HEK293 (cell line): Measurements from ENCODE around the gene RHBG.

Experiments
- CTCF ChIA-PET: fragments of 350-600 bp; formaldehyde crosslinking; extraction: SDS; loops from one replicate; lab custom pipeline; 2021; ENCODE audit warnings: antibody characterized with exemption; lab: Yijun Ruan, JAX
- POLR2A ChIA-PET: fragments of 300-600 bp; formaldehyde crosslinking; extraction: SDS; loops from one replicate; lab custom pipeline; 2020; ENCODE audit warnings: antibody characterized with exemption, inconsistent platforms; lab: Yijun Ruan, JAX
- H3K27ac ChIP-seq: fragments of 200-500 bp; sonication (Bioruptor generic); 2 replicates; pipeline ENCODE4 v1.5.1; 2014; ENCODE audit warnings: low read depth, low read length, control low read depth, inconsistent platforms; ENCODE audit errors: extremely low read depth
- H3K36me3 ChIP-seq, 2 experiments: fragments of 200-500 bp in 1 of 2; sonication (Bioruptor generic) in 1 of 2; 1 replicate in 1 of 2; 2 replicates in 1 of 2; pipeline ENCODE4 v1.5.1; 2014 to 2017; ENCODE audit warnings: inconsistent platforms in 2 of 2, low read length in 2 of 2; ENCODE audit not compliant: control insufficient read depth in 2 of 2, insufficient read depth in 1 of 2
- H3K4me1 ChIP-seq: fragments of 200-500 bp; sonication (Bioruptor generic); 2 replicates; pipeline ENCODE4 v1.5.1; 2014; ENCODE audit warnings: mild to moderate bottlenecking, low read length, inconsistent platforms; ENCODE audit not compliant: control insufficient read depth, insufficient read depth
- H3K4me3 ChIP-seq: 2 replicates; pipeline ENCODE4 v1.5.1; 2011; ENCODE audit warnings: low read depth, mild to moderate bottlenecking, control low read depth, low read length, moderate library complexity
- H3K9me3 ChIP-seq: fragments of 200-500 bp; sonication (Bioruptor generic); 2 replicates; pipeline ENCODE4 v1.5.1; 2014; ENCODE audit warnings: low read depth, low read length, inconsistent platforms; ENCODE audit not compliant: control insufficient read depth, insufficient read depth
- BCL11B ChIP-seq: fragments of 450-650 bp; formaldehyde crosslinking; IDR thresholded peaks from 2 replicates; pipeline ENCODE4 v1.5.1; 2016; ENCODE audit warnings: low read depth, missing biosample characterization, missing genetic modification characterization
- CTCF ChIP-seq: fragments of 450-650 bp; formaldehyde crosslinking; IDR thresholded peaks from 2 replicates; pipeline ENCODE4 v1.5.1; 2016; ENCODE audit warnings: missing biosample characterization, missing genetic modification characterization
- EGR2 ChIP-seq: fragments of 450-650 bp; formaldehyde crosslinking; IDR thresholded peaks from 2 replicates; pipeline ENCODE4 v1.5.1; 2016; ENCODE audit warnings: low read depth, missing biosample characterization, missing genetic modification characterization
- HOXC10 ChIP-seq: sonication (generic); formaldehyde crosslinking; IDR thresholded peaks from 2 replicates; pipeline ENCODE4 v1.8.1; 2023; ENCODE audit warnings: mild to moderate bottlenecking, missing genetic modification reagents
- KLF10 ChIP-seq: fragments of 450-650 bp; IDR thresholded peaks from 2 replicates; pipeline ENCODE4 v1.5.1; 2018; ENCODE audit warnings: missing biosample characterization, mild to moderate bottlenecking, missing genetic modification characterization
- ZBTB17 ChIP-seq: fragments of 450-650 bp; formaldehyde crosslinking; IDR thresholded peaks from 2 replicates; pipeline ENCODE4 v1.5.1; 2016; ENCODE audit warnings: missing biosample characterization, missing genetic modification characterization
- ZFHX2 ChIP-seq: fragments of 450-650 bp; formaldehyde crosslinking; conservative IDR thresholded peaks from 2 replicates; pipeline ENCODE4 v1.5.1; 2016; ENCODE audit warnings: missing biosample characterization, missing genetic modification characterization
- ZFP37 ChIP-seq: fragments of 450-650 bp; formaldehyde crosslinking; IDR thresholded peaks from 2 replicates; pipeline ENCODE4 v1.5.1; 2016; ENCODE audit warnings: missing biosample characterization, missing genetic modification characterization
- ZNF146 ChIP-seq: fragments of 450-650 bp; formaldehyde crosslinking; IDR thresholded peaks from 2 replicates; pipeline ENCODE4 v1.5.1; 2016; ENCODE audit warnings: missing biosample characterization, missing genetic modification characterization
- ZNF174 ChIP-seq: fragments of 450-650 bp; formaldehyde crosslinking; IDR thresholded peaks from 2 replicates; pipeline ENCODE4 v1.5.0; 2017; ENCODE audit warnings: missing biosample characterization, mild to moderate bottlenecking, missing genetic modification characterization
- ZNF324 ChIP-seq: fragments of 450-650 bp; formaldehyde crosslinking; IDR thresholded peaks from 2 replicates; pipeline ENCODE4 v1.5.1; 2016; ENCODE audit warnings: missing biosample characterization, missing genetic modification characterization
- ZNF366 ChIP-seq: fragments of 450-650 bp; formaldehyde crosslinking; conservative IDR thresholded peaks from 2 replicates; pipeline ENCODE4 v1.5.1; 2016; ENCODE audit warnings: missing biosample characterization, missing genetic modification characterization
- ZNF398 ChIP-seq: fragments of 450-650 bp; formaldehyde crosslinking; IDR thresholded peaks from 2 replicates; pipeline ENCODE4 v1.5.1; 2017; ENCODE audit warnings: missing biosample characterization, missing genetic modification characterization
- ZNF585B ChIP-seq: fragments of 450-650 bp; formaldehyde crosslinking; IDR thresholded peaks from 2 replicates; pipeline ENCODE4 v1.5.1; 2016; ENCODE audit warnings: missing biosample characterization, missing genetic modification characterization
- ZNF654 ChIP-seq: fragments of 450-650 bp; formaldehyde crosslinking; IDR thresholded peaks from 2 replicates; pipeline ENCODE4 v1.5.1; 2016; ENCODE audit warnings: low read depth, missing biosample characterization, missing genetic modification characterization
- ZNF76 ChIP-seq: fragments of 450-650 bp; formaldehyde crosslinking; IDR thresholded peaks from 2 replicates; pipeline ENCODE4; 2016; ENCODE audit warnings: low read depth, missing biosample characterization, missing genetic modification characterization, borderline replicate concordance

RHBG gene

GRCh38 chr1:156359973-156360372 is 9.0 kb upstream of the RHBG start:
- TF ChIP-seq HOXC10 (CRISPR knock-in tag) (no peak), ZNF76 (tag by site-specific recombination) (no peak), ZBTB17 (tag by site-specific recombination) (peak; percentile 67), ZNF654 (peak; percentile 89), ZNF366 (tag by site-specific recombination) (0 out of 2 replicates have a peak, but pooled peaks have one; percentile 16), CTCF (tag by site-specific recombination) (peak; percentile 60; the same call in 1 of the 2 replicates), EGR2 (peak; percentile 65), ZFHX2 (tag by site-specific recombination) (peak; percentile 58), ZNF324 (tag by site-specific recombination) (no peak), ZNF585B (tag by site-specific recombination) (no peak), ZNF398 (tag by site-specific recombination) (peak; percentile 73)
- Histone ChIP-seq H3K27ac (no peak overlapping the region), H3K36me3 (no peaks in the 10 kb centered on the region), H3K4me3 (no peak overlapping the region), H3K9me3 (no peaks in the 10 kb centered on the region), H3K4me1 (no peaks in the 10 kb centered on the region)
- POLR2A ChIA-PET: no interaction called here
- CTCF ChIA-PET: interaction anchor here (0.6 to 4.7 kb wide), 16 partner anchors 12 to 261 kb away, joined by 3 to 36 read pairs (median 3); partner anchors contain the start of gene RHBG

- no peaks in the 10 kb centered on the region for H3K9me3 ChIP-seq
- no peak for TF ChIP-seq CTCF (tag by site-specific recombination)
- TF ChIP-seq, all 188 proteins: peak for 0
- Histone ChIP-seq H3K27ac (no peak overlapping the region), H3K4me3 (no peak overlapping the region), H3K36me3 (no peaks in the 10 kb centered on the region), H3K4me1 (no peaks in the 10 kb centered on the region)
- ChIA-PET CTCF (interaction anchor here (0.7 to 4.7 kb wide), 9 partner anchors 11 to 103 kb away, joined by 3 to 36 read pairs (median 18); partner anchors contain the start of gene RHBG), POLR2A (no interaction called here)
Measured at GRCh38 chr1:156360534-156360933, 8.5 kb upstream of the RHBG start.

GRCh38 chr1:156365754-156366153 is 3.3 kb upstream of the RHBG start:
- TF ChIP-seq ZFP37 (tag by site-specific recombination) (no peak), ZNF174 (tag by site-specific recombination) (no peak), ZNF146 (tag by site-specific recombination) (no peak), ZNF398 (tag by site-specific recombination) (no peak), KLF10 (tag by site-specific recombination) (no peak), BCL11B (no peak), ZNF585B (tag by site-specific recombination) (no peak)
- POLR2A ChIA-PET: interaction anchor here (0.5 kb wide), 1 partner anchor 56 kb away, joined by 3 read pairs; no protein-coding TSS in a partner anchor
- no peak overlapping the region for H3K27ac ChIP-seq
- no peak overlapping the region for H3K4me3 ChIP-seq
- H3K36me3 ChIP-seq: no peaks in the 10 kb centered on the region
- CTCF ChIA-PET: interaction anchor here (0.8 kb wide), 1 partner anchor 29 kb away, joined by 4 read pairs; no protein-coding TSS in a partner anchor
- H3K9me3 ChIP-seq: no peaks in the 10 kb centered on the region
- no peaks in the 10 kb centered on the region for H3K4me1 ChIP-seq
